T follicular helper cell (primary cell): ENCODE data around the gene TM6SF1.
"Not testable (repeated sequence)": the region's sequence is repeated elsewhere in the genome, so short reads cannot be mapped to it uniquely, and the experiment has no call there.

Experiments
- DNase-seq: peaks from one replicate; pipeline ENCODE4 v3.0.0-alpha.2; 2020; ENCODE audit warnings: low read depth

Gene TM6SF1

GRCh38 chr15:83088876-83089275, 18.6 kb upstream of the TM6SF1 start:
- DNase-seq: no peak

DNA sequence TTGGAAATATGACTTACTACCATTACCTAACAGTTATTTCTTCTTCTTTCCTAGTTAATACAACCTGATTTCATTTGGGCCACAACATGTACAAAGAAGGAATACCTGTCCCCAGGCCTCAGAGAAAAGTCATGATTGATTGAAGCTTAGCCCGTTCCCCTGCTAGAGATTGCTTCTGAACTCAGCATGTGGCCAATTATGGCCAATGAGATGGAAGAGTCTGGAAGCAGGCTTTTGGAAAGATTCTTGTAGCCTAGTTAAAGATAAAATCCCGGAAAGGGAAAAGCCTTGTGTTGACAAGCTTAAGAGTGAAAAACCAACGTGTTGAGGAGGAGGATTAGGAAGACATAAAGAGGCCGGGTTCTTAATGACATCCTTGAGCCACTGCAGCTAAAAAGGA, 17.0 kb upstream of the TM6SF1 start:
- no peak for DNase-seq

GRCh38 chr15:83091965-83092308, 15.5 kb upstream of the TM6SF1 start:
- DNase-seq: not testable (repeated sequence)

GRCh38 chr15:83092309-83092976, 15.0 kb upstream of the TM6SF1 start:
- DNase-seq: no peak

DNA sequence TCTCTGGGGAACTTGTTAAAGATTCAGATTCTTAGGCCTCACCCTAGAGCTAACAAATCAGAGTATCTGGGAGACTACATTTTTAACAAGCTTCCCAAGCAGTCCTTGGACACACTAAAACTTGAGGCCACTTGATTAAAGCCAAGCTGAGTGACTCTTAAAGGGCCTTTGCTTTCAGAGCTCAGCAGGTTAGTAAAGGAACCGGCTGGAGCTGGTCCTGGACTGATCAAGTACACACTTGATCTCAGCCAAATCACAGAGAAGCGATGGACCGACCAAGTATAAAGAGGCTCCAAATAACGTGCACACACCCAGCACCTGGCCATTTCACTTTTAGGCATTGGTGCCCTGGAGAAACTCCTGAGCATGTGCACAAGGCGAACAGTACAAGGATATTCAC, 12.9 kb upstream of the TM6SF1 start:
- DNase-seq: no peak

DNA sequence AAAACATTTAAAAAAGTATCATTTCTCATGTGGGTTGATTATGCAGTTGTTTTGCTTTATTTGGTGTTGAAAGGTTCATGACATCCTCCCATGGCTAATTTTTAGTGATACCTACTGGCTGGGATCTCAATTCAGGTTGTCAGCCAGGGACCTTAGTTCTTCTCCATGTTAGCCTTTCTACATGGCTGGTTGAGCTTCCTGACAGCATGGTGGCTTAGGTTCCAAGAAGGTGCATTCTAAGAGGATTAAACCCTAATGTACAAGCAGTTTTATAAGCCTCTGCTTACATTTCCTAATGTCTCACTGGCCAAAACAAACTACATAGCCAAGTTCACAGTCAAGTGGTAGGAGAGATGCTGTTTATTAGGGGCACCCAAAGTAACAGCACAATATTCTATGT, 9.4 kb upstream of the TM6SF1 start:
- no peak for DNase-seq

DNA sequence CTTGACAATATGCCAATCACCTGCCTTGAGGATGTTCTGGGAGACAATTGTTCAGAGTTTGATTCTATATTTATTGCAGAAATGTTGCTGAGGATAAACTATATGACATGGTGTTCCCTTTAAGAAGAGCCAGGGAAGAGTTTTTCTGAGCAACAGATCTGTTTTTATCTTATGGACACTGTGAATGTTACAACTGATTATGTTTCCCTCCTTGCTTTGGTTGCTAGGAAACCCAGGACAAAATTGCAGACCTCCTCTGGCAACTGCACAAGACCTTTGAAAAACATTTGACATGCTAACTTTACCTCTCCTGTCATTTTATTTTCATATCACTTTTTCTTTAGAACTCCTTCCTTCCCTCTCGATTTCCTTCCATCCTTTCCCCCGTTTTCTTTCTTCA, 8.2 kb upstream of the TM6SF1 start:
- DNase-seq: no peak

DNA sequence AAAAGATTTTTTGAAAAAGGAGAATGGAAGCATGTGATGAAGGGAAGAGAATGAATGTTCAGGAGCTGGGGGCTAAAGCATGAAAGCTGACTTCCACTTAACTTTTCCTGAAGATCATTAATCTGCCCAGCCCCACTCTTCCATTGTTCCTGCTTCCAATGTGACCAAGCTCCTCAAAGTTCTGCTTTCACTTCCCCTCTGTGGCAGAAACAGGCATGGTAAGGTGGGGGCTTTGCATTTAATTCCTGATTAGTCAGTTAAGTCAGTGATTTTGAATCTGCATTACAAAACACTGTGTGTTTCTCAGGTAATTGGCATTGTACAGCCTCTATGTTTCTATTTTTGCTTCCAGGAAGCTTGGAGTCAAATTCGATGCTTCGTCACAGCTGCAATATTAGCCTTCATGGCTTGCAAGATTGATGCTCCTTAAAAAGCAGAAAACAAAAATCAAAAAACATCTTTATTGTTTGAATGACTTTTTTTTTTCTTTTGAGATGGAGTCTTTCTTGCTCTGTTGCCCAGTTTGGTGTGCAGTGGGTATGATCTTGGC, 7.3 kb upstream of the TM6SF1 start:
- DNase-seq: no peak

DNA sequence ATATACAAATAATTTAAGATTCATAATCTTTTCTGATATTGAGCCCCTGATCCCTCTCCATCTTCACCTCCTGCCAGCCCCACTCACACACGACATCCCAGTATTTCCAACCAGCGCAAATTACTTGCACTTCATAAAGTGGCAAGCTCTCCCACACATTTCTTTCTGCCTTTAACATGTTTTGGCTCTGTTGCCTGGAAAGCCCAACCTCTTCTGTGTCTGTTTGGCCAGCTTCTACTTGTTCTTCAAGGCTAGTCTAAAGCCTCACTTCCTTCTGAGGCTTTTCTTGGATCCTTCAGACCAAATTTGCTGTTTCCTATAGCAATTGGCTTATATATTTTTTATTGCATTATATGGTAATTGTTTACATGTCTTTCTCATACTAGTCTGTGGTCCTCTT, 5.1 kb upstream of the TM6SF1 start:
- no peak for DNase-seq

GRCh38 chr15:83104141-83104540, 3.3 kb upstream of the TM6SF1 start:
- DNase-seq: no peak

- no peak for DNase-seq
These were observed 2.0 kb upstream of the TM6SF1 start for GRCh38 chr15:83105440-83105839.

- no peak for DNase-seq
These were observed 366 bp downstream of the TM6SF1 start for GRCh38 chr15:83107841-83108181.

- no peak for DNase-seq
These were observed 1.1 kb downstream of the TM6SF1 start for GRCh38 chr15:83108266-83109219.

- DNase-seq: no peak
These were observed 2.1 kb downstream of the TM6SF1 start for GRCh38 chr15:83109532-83109931.

GRCh38 chr15:83110381-83110780, 2.9 kb downstream of the TM6SF1 start:
- no peak for DNase-seq

DNA sequence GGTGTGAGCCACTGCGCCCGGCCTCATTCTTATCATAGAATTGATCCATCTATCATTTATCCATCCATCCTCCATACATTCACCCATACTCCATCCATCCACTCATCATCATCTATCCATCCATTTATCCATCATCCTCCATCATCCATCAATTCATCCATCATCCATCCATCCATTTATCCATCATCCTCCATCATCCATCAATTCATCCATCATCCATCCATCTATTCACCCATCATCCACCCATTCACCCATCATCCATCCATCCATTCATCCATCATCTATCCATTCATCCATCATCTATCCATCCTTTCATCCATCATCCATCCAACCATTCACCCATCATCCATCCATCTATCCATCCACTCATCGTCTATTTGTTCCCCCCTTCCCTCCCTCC, 3.7 kb downstream of the TM6SF1 start:
- DNase-seq: no peak

DNA sequence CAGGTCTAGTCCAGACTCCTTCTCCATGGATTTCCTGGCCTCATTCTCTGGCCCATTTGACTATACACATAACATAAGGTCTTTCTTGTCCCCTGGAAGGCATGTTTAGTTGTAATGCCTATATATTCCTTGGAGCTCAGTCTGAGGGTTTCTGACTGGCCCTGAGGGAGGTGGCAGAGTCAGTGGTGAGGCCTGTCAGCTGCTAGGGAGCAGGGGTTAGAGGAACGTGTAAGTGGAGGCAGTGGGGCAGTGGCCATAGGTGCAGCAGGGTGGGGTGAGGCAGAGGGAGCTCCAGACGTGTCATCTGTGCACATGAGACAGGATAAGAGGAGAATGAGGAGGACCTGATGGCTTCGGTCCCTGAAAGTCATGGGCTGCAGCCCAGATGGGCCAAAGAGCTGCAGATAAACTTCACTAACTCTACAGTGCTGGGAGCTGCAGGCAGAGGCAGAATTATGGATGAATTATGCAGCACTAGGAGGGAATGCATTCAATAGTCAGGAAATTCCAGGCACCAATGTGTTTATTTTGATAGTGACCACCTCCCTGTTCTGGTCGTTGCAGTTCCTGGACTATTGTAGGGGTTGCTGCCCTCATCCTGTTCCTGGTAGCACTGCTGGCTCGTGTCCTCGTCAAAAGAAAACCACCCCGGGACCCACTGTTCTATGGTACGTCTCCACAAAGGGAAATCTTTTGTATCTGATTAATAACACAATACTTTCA, 4.9 kb downstream of the TM6SF1 start:
- DNase-seq: no peak

GRCh38 chr15:83112956-83113299, 5.5 kb downstream of the TM6SF1 start:
- DNase-seq: no peak

DNA sequence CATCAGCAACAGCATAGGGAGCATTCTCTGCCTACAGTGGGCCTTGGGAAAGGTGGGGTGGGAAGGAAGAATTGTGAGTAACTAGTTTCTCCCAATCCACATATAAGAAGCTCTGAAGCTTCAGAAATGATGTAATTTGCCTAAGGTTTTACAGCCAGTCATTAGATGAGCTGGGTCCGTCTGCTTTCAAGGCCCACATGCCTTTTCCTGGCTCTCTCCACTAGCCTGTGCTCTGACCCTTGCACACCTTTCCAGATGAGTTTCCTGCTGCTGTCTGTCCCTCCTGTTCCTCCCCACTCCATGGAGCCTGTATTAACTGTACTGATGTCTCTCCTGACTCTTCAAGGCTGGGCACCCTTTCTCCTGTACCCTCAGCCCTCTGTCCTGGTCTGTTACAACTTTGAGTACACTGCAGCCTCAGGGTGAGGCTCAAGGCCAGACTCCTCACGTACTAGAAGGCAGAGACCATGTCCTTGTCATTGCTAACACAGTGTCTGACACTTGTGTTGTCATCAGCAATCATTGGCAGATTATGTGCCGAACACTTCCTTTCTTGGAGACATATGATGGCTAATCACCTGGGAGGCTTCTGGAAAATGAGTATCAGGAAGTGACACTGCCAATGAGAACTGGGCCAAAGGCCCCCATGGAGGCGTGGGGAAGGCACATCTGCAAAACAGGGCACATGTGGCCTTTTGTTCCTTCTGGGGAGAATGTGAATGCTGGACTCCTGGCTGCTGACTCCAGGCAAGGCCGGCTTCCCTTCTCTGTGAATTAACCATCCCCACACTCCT, 6.6 kb downstream of the TM6SF1 start:
- no peak for DNase-seq

GRCh38 chr15:83114856-83115255, 7.4 kb downstream of the TM6SF1 start:
- no peak for DNase-seq

DNA sequence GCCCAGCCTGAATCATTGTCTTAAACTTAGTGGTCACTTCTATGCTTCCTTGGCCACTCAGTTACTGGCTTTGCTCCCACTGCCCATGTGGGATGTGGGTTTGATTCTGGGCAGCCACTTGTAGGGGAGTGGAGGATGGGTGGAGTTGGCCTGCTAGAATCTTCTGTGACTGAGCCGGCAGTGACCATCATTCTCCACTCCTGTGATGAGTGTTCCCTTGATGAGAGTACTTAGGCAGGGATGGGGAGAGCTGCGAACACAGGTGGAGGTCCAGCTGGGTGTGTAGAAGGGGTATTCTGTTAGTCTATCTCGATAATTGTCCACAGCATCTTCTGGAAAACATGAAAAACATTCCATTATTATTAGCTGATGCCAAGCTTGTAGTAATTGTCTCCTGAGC, 8.0 kb downstream of the TM6SF1 start:
- DNase-seq: no peak
